Measurements from ENCODE around the gene THSD1. TPM values are rescaled to one million over a fixed set of nuclear protein-coding genes. Genes with fewer than 3 reads are reported as not detected.
A peak's percentile ranks its signal among the peaks of the same experiment; 100 is the strongest.

Gene THSD1
- total RNA-seq, 1 experiment from 2014 or later = 0.11 TPM

GRCh38 chr13:52454459-52454819 lies 48.5 kb upstream of the THSD1 start:
- TF ChIP-seq CTCF (IDR thresholded peaks at IDR 0.05; ENCODE audit: insufficient read depth in 1 of 2, low read depth in 1 of 2, low read length in 1 of 2, severe bottlenecking in 1 of 2, unreplicated experiment in 1 of 2) = no peak
- Histone ChIP-seq H3K36me3 (ENCODE audit: control insufficient read depth, insufficient read depth, low read length) (no peaks in the 10 kb centered on the region), H3K9me3 (no peaks in the 10 kb centered on the region), H3K4me3 (ENCODE audit: low read depth, low read length) (peak overlapping the region; percentile 81), H3K27me3 (replicated peaks; ENCODE audit: control insufficient read depth, insufficient read depth, low read length) (no peaks in the 10 kb centered on the region), H3K4me1 (no peaks in the 10 kb centered on the region)
- Mint-ChIP-seq H3K9me3 (ENCODE audit: unreplicated experiment) (no peaks in the 10 kb centered on the region), H3K36me3 (ENCODE audit: insufficient read depth, unreplicated experiment) (peaks cover 38% of the 10 kb centered on the region), H3K27ac (ENCODE audit: unreplicated experiment) (peak overlapping the region; percentile 96), H3K27me3 (ENCODE audit: insufficient read depth, unreplicated experiment) (no peaks in the 10 kb centered on the region), H3K4me1 (ENCODE audit: low read depth, unreplicated experiment) (peaks cover 11% of the 10 kb centered on the region), H3K4me3 (ENCODE audit: unreplicated experiment) (peak overlapping the region; percentile 97)
- intact Hi-C loops (cut with micrococcal nuclease; ENCODE audit: unreplicated experiment) = loop anchor here (10.0 kb wide), 3 partner anchors 160 to 650 kb away; partner anchors contain the start of gene DHRS12
- CTCF ChIA-PET = no interaction called here
- peak in 1 of 2 experiments; percentile 17 for DNase-seq
- BruUV-seq (replicated peaks) = no TSS peak
- POLR2A ChIA-PET = no interaction called here

DNA sequence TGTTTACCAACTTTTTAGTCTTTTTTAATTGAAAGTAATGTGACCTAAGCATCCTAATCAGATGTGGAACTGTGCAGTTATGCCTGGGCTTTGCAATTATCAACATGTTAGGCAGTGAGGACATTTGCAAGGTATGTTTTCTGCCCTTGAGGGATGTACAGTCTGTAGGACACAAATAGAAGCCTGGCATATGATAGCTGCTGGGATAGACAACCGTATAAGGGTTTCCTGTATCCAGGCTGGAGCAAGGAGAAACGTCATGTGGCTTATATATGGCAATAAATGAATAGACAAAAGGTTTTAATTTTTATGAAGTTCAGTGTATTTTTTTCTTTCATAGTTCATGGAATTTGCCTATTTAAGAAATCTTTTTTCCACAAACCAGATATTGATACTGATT lies 46.5 kb upstream of the THSD1 start:
- CTCF ChIA-PET = no interaction called here
- peaks cover 18% of the 10 kb centered on the region for H3K4me1 Mint-ChIP-seq (ENCODE audit: low read depth, unreplicated experiment)
- no peak overlapping the region for H3K27ac Mint-ChIP-seq (ENCODE audit: unreplicated experiment)

DNA sequence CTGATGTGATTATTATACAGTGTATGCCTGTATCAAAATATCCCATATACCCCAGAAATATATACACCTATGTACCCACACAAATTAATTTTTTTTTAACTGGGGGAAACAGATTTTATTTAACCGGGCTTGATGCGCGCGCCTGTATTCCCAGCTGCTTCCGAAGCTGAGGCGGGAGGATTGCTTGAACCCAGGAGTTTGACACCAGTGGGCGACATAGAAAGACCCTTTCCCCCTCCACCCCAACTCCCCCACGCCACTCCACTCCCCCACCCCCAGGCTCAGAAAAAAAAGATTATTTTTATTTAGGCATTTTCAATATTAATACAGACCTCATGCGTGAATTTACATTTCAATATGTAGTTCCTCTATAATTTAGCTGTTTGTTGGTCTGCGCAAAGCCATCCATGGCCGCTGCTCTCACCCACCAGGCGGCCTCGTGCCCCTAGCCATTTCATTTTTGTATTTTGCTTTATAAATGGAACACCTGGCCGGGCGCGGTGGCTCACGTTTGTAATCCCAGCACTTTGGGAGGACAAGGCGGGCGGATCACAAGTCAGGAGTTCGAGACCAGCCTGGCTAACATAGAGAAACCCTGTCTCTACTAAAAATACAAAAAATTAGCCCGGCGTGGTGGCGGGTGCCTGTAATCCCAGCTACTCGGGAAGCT lies 45.3 kb upstream of the THSD1 start:
- DNase-seq = no peak
- CTCF ChIA-PET = interaction anchor here (0.6 to 1.9 kb wide), 24 partner anchors 11 to 472 kb away, joined by 3 to 23 read pairs (median 3); partner anchors contain the start of gene SUGT1
- peaks cover 16% of the 10 kb centered on the region for H3K36me3 Mint-ChIP-seq (ENCODE audit: insufficient read depth, unreplicated experiment)
- Histone ChIP-seq H3K9me3 (no peaks in the 10 kb centered on the region), H3K36me3 (ENCODE audit: control insufficient read depth, insufficient read depth, low read length) (no peaks in the 10 kb centered on the region), H3K4me3 (ENCODE audit: low read depth, low read length) (no peak overlapping the region), H3K27me3 (replicated peaks; ENCODE audit: control insufficient read depth, insufficient read depth, low read length) (no peaks in the 10 kb centered on the region), H3K4me1 (no peaks in the 10 kb centered on the region; the same call in 1 of the 2 replicates)
- intact Hi-C loops (cut with micrococcal nuclease; ENCODE audit: unreplicated experiment) = loop anchor here (1.0 to 10.0 kb wide), 4 partner anchors 52 to 646 kb away; partner anchors contain the start of gene DHRS12
- TF ChIP-seq CTCF (IDR thresholded peaks at IDR 0.05; ENCODE audit: insufficient read depth in 1 of 2, low read depth in 1 of 2, low read length in 1 of 2, severe bottlenecking in 1 of 2, unreplicated experiment in 1 of 2) = no peak
- H3K9me3 Mint-ChIP-seq (ENCODE audit: unreplicated experiment) = no peaks in the 10 kb centered on the region
- BruUV-seq (replicated peaks) = no TSS peak
- POLR2A ChIA-PET = interaction anchor here (1.1 kb wide), 1 partner anchor 23 kb away, joined by 3 read pairs; no protein-coding TSS in a partner anchor
- peaks cover 18% of the 10 kb centered on the region for H3K4me1 Mint-ChIP-seq (ENCODE audit: low read depth, unreplicated experiment)
- H3K4me3 Mint-ChIP-seq (ENCODE audit: unreplicated experiment) = peak overlapping the region; percentile 83
- H3K27ac Mint-ChIP-seq (ENCODE audit: unreplicated experiment) = no peak overlapping the region
- no peaks in the 10 kb centered on the region for H3K27me3 Mint-ChIP-seq (ENCODE audit: insufficient read depth, unreplicated experiment)

More for the DNA sequence above, 46.5 kb upstream of the THSD1 start:
- Histone ChIP-seq H3K4me1 (no peaks in the 10 kb centered on the region; the same call in 1 of the 2 replicates), H3K9me3 (no peaks in the 10 kb centered on the region), H3K27me3 (replicated peaks; ENCODE audit: control insufficient read depth, insufficient read depth, low read length) (no peaks in the 10 kb centered on the region), H3K4me3 (ENCODE audit: low read depth, low read length) (no peak overlapping the region), H3K36me3 (ENCODE audit: control insufficient read depth, insufficient read depth, low read length) (no peaks in the 10 kb centered on the region)
- no peaks in the 10 kb centered on the region for H3K27me3 Mint-ChIP-seq (ENCODE audit: insufficient read depth, unreplicated experiment)
- DNase-seq = no peak
- intact Hi-C loops (cut with micrococcal nuclease; ENCODE audit: unreplicated experiment) = loop anchor here (10.0 kb wide), 3 partner anchors 162 to 648 kb away; partner anchors contain the start of gene DHRS12
- TF ChIP-seq CTCF (IDR thresholded peaks at IDR 0.05; ENCODE audit: insufficient read depth in 1 of 2, low read depth in 1 of 2, low read length in 1 of 2, severe bottlenecking in 1 of 2, unreplicated experiment in 1 of 2) = no peak
- no TSS peak for BruUV-seq (replicated peaks)
- no peak overlapping the region for H3K4me3 Mint-ChIP-seq (ENCODE audit: unreplicated experiment)
- POLR2A ChIA-PET = no interaction called here
- H3K36me3 Mint-ChIP-seq (ENCODE audit: insufficient read depth, unreplicated experiment) = peaks cover 23% of the 10 kb centered on the region
- no peaks in the 10 kb centered on the region for H3K9me3 Mint-ChIP-seq (ENCODE audit: unreplicated experiment)
